T-helper 9 cell (primary cell): ENCODE measurements around the gene ZNF516.

Source experiments
- DNase-seq: peaks from one replicate; pipeline ENCODE4 v3.0.0-alpha.2; 2020

Gene ZNF516

GRCh38 chr18:76335859-76336640 is 159.0 kb downstream of the ZNF516 start:
- DNase-seq: no peak

DNA sequence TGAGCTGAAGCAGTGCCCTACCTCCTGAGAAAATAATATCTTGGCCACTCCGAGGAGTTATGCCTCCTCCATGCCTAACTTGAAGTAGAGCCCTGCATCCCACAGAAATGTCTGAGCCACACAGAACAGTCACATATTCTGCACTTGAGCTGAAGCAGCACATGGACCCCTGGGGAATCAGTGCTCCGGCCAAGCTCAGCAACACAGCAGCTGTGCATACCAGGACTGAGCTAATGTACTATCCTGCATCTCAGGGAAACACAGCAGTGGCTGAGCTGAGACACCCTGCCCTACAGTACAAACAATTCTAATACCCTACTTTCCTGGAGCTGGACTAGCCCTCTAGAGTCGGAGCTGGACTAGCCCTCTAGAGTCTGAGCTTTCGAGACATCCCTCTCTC is 166.9 kb downstream of the ZNF516 start:
- DNase-seq: no peak

DNA sequence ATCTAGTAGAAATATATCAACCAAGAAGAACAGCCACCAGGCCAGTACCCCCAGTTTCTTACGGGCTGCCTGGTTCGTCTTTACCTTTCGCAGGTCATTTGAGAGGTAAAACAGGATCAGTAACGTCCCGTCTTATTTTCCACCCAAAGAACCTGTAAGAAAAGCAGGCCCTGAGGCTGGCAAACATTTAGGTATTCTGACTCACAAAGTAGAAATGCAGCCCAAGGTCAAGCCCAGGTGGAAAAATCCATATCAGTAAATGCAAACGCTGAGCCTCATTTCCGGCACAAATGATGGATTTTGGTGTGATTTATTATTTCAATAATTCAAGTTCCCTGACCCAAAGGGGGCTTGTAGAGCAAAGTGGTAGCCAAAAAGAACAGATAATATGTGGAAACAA is 171.2 kb downstream of the ZNF516 start:
- no peak for DNase-seq

DNA sequence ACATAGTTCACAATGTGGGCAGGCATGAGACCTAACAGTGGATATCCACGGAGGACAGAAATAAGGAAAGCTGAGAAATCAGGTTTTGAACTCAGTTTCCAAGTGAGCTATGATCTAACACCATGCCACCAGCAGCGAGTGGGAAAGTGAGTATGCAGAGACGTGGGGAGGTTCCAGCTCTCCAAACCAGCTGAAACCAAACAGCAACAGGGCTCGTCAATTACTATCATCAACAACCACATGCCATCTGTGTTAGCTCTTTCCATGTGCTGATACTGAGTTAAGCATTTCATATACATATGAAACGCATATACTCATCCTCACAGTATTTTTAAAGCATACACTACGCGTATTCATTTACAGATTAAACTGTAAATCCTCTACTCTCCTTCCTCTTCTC is 172.4 kb downstream of the ZNF516 start:
- DNase-seq: no peak

DNA sequence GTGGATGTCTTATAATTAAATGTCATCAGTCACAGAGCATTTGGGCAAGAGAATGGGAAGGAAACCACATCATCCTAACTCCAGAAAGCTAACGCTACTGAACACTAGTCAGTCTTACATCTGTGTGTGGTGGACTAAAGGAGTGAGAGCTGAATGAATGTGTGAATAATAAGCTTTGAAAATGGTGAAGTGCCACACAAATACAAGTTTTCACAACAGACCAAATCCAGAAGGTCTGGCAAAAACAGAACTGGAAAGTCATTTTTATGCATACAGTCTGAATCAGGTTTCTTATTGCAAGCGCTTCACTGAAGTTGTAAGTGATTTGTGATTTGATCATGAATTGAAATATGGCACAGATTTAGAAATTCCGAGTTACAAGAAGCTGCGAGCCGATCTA is 175.7 kb downstream of the ZNF516 start:
- no peak for DNase-seq

- no peak for DNase-seq
These were observed 176.4 kb downstream of the ZNF516 start for GRCh38 chr18:76318607-76319006.

DNA sequence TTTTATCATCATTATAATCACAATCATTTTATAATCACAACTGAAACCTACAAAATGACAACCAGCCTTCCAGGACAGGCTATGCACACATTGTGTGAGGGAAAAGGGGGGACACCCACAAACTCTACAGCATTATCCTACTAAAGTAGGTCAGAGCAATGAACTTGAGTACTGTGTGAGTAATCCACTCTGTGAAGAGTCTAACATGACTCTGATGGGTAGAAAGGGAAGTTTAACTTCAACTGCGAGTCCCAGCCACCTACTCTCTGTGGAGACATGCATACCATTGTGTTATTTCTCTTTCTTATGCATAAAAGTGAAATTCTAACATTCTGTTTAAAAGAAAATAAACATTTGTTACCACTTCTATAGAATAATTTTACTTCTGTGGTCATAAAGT is 177.9 kb downstream of the ZNF516 start:
- no peak for DNase-seq

GRCh38 chr18:76315722-76316230 is 179.3 kb downstream of the ZNF516 start:
- no peak for DNase-seq

DNA sequence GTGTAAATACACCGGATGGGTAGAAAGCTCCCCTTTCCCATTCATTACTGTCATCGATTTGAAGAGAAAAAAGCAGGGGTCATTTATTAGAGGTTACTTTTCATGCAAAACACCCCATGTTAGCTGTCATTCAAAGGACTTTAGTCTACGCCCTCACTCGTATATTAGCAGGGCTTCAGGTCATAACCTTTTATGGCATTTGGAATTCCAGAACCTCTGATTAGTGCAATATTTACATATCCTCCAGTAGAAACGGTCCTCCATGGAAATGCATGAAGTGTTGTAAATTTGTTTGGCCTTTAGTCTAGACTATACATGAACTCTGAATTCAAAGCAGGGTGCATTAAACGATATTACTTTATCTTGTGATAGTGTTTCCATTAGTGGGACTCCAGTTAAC is 180.5 kb downstream of the ZNF516 start:
- no peak for DNase-seq

DNA sequence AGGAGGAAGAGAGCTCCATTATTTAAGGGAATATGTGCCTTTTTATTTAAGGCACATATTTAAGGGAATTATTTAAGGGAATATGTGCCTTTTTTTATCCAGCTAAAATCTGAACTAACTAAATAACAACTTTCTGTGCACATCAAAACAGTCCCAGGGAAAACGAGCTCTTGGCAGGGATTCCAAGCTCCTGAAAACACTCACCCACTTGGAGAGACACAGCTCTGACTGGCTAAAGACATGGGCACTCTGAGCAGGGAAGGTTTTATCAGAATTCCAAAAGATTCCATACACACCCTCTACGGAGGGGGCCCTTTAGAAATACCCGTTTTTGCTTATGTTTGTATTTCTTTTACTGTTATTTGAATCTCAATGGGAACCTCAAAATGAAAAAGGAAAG is 181.0 kb downstream of the ZNF516 start:
- no peak for DNase-seq
